K562 (cell line): ENCODE measurements around the gene TUT4. TPM values are rescaled to one million over a fixed set of nuclear protein-coding genes. Genes with fewer than 3 reads are reported as not detected.

Source experiments
- EHMT2 ChIP-seq: fragments of 450-650 bp; IDR thresholded peaks from 2 replicates; pipeline ENCODE4 v1.6.1; 2018; ENCODE audit warnings: antibody characterized with exemption
- EZH2 ChIP-seq: IDR thresholded peaks from 2 replicates; pipeline ENCODE4 v1.6.1; 2012; ENCODE audit warnings: low read depth, mild to moderate bottlenecking, inconsistent platforms, low read length, borderline replicate concordance
- FIP1L1 ChIP-seq: fragments of 200-400 bp; formaldehyde crosslinking; IDR thresholded peaks from 2 replicates; pipeline ENCODE4 v1.6.1; 2018; ENCODE audit warnings: mild to moderate bottlenecking, low read depth, low read length; ENCODE audit not compliant: poor library complexity, severe bottlenecking
- MGA ChIP-seq: fragments of 450-650 bp; IDR thresholded peaks from 2 replicates; pipeline ENCODE4 v1.6.1; 2016; ENCODE audit warnings: mild to moderate bottlenecking, moderate library complexity
- NRF1 ChIP-seq, 2 experiments: fragments of 450-650 bp; IDR thresholded peaks in 1 of 2; conservative IDR thresholded peaks in 1 of 2; 2 replicates each; pipeline ENCODE4 v1.6.1; 2014; ENCODE audit warnings: mild to moderate bottlenecking in 2 of 2
- RNF2 ChIP-seq: sonication (generic); IDR thresholded peaks from 2 replicates; pipeline ENCODE4 v1.6.1; 2016
- ZBTB33 ChIP-seq: sonication (generic); formaldehyde crosslinking; IDR thresholded peaks from 2 replicates; pipeline ENCODE4 v1.8.1; 2023; ENCODE audit warnings: mild to moderate bottlenecking, missing genetic modification reagents
- ZNF518B ChIP-seq: fragments of 250-450 bp; sonication (Bioruptor Pico); IDR thresholded peaks from 2 replicates; pipeline ENCODE4 v1.5.0; 2021; ENCODE audit warnings: mild to moderate bottlenecking, moderate library complexity
- ZZZ3 ChIP-seq: fragments of 450-650 bp; IDR thresholded peaks from 2 replicates; pipeline ENCODE4 v1.6.1; 2016; ENCODE audit warnings: antibody characterized with exemption, mild to moderate bottlenecking, moderate library complexity
- polyA plus RNA-seq, 8 experiments: library from polyadenylated mRNA; depleted of rRNA in 4 of 8; stranded (reverse) in 5 of 8; unstranded in 3 of 8; fragments of >200 nt; fragmentation: Nextera tagmentation in 2 of 8; fragmentation: Illumina TruSeq in 1 of 8; extraction: Ambion mirVana in 2 of 8; extraction: Trizol in 1 of 8; gene quantifications; 2 replicates each; pipeline versions ENCODE4 v1.2.1 to v1.2.3, GENCODE V29; 2011 to 2014; ENCODE audit warnings: inconsistent platforms in 1 of 8, missing spikeins in 1 of 8
- total RNA-seq, 7 experiments: library from RNA; depleted of rRNA in 6 of 7; stranded (reverse); fragments of >200 nt in 6 of 7; fragmentation: Illumina TruSeq in 2 of 7; extraction: Trizol in 2 of 7; gene quantifications; 2 replicates each; pipeline versions ENCODE4 v1.2.1 to v1.2.3, GENCODE V29; 2011 to 2021; ENCODE audit warnings: low replicate concordance in 1 of 7

The TUT4 gene
- total and polyA plus RNA-seq, 9 of the 15 experiments (the other 6 are each of a cell fraction or from before 2014, with no cell fraction given), result 15.8 to 53.5 (median 36.7) TPM

GRCh38 chr1:52404116-52404974 lies 148.5 kb downstream of the TUT4 start, which contains the start of the genes ORC1 and PRPF38A (continued):
- TF ChIP-seq ZNF518B (CRISPR knock-in tag), result no peak
- TF ChIP-seq FIP1L1, result no peak
- 0 out of 2 replicates have a peak, but pooled peaks have one; percentile 39 for TF ChIP-seq RNF2
- TF ChIP-seq ZBTB33 (CRISPR knock-in tag), result peak; percentile 51
- no peak for TF ChIP-seq EHMT2
- peak; percentile 73 to 74 for TF ChIP-seq NRF1 (conservative IDR thresholded peaks at IDR 0.05 in 1 of 2, IDR thresholded peaks at IDR 0.05 in 1 of 2)
- peak; percentile 94 for TF ChIP-seq ZZZ3
- no peak for TF ChIP-seq EZH2
- peak; percentile 32; the same call in 1 of the 2 replicates for TF ChIP-seq MGA
